ENCODE data around the gene ACAN. TPM values are rescaled to one million over a fixed set of nuclear protein-coding genes. Genes with fewer than 3 reads are reported as not detected.

The ACAN gene
- polyA plus RNA-seq, 1 donor: 0.16 TPM

GRCh38 chr15:88900309-88900981 lies 97.2 kb downstream of the ACAN start:
- DNase-seq: no peak
- Histone ChIP-seq H3K27me3 (ENCODE audit: control insufficient read depth, insufficient read depth, low read length) (peaks cover 4% of the 10 kb centered on the region), H3K36me3 (ENCODE audit: control insufficient read depth, insufficient read depth, low read length) (no peaks in the 10 kb centered on the region), H3K9me3 (ENCODE audit: control insufficient read depth, low read depth, low read length) (no peaks in the 10 kb centered on the region), H3K4me1 (ENCODE audit: control insufficient read depth, insufficient read depth, low read length) (peaks cover 8% of the 10 kb centered on the region), H3K27ac (ENCODE audit: low read length) (no peak overlapping the region), H3K4me3 (ENCODE audit: low read length) (no peak overlapping the region)
- WGBS (ENCODE audit: insufficient coverage, low lambda C conversion rate): no CpG with 5 or more reads among the region's 12 CpGs

DNA sequence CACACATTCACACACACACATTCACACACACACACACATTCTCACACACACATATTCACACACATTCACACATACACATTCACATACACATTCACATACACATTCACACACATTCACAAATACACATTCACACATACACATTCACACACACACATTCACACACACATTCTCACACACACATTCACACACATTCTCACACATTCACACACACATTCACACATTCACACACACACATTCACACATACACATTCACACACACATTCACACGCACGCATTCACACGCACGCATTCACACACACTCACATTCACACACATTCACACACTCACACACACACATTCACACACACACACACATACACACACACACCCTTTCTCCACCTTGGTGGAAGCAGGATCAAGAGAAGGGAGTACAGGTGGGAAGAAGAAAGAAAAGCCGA lies 97.8 kb downstream of the ACAN start:
- Histone ChIP-seq H3K27me3 (ENCODE audit: control insufficient read depth, insufficient read depth, low read length) (no peaks in the 10 kb centered on the region), H3K4me1 (ENCODE audit: control insufficient read depth, insufficient read depth, low read length) (peaks cover 8% of the 10 kb centered on the region), H3K36me3 (ENCODE audit: control insufficient read depth, insufficient read depth, low read length) (no peaks in the 10 kb centered on the region), H3K4me3 (ENCODE audit: low read length) (no peak overlapping the region), H3K27ac (ENCODE audit: low read length) (no peak overlapping the region), H3K9me3 (ENCODE audit: control insufficient read depth, low read depth, low read length) (no peaks in the 10 kb centered on the region)
- no peak for DNase-seq
- WGBS (ENCODE audit: insufficient coverage, low lambda C conversion rate): no CpG with 5 or more reads among the region's 5 CpGs

DNA sequence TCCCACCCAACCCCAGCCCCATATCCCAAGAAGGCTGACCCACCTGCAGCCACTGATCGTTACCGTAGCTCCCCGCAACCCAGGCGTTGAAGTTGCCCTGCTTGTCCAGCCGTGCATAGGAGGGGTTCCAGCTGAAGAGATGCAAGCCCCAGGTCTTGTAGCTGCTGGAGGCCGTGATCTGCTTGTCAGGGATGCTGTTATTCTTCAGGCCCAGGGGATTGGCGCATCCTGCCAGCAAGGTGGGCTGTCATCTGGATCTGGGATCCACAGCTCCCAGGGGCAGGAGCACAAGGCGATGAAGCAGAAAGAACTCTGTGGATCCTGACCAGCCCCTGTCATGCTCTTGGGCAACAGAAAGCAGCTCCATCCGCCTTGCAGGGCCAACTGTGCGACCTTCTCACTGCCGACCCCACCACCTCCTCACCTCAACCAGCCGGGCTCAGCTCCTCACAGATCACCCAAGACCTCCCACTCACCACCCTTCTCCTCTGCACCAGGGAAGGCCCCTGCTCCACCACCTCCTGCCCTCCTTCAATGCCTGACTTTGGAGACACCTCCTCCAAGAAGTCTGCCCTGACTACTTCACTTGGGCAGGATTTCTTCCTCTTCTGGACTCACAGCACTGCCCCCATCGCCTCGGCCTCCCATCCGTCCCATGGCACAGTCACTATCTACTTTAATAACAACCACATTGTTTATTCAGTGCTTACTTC lies 98.4 kb downstream of the ACAN start:
- peaks cover 8% of the 10 kb centered on the region for H3K4me1 ChIP-seq (ENCODE audit: control insufficient read depth, insufficient read depth, low read length)
- H3K27ac ChIP-seq (ENCODE audit: low read length): no peak overlapping the region
- DNase-seq: no peak
- H3K9me3 ChIP-seq (ENCODE audit: control insufficient read depth, low read depth, low read length): no peaks in the 10 kb centered on the region
- H3K4me3 ChIP-seq (ENCODE audit: low read length): no peak overlapping the region
- no peaks in the 10 kb centered on the region for H3K27me3 ChIP-seq (ENCODE audit: control insufficient read depth, insufficient read depth, low read length)
- WGBS (ENCODE audit: insufficient coverage, low lambda C conversion rate): no CpG with 5 or more reads among the region's 15 CpGs
- peaks cover 4% of the 10 kb centered on the region for H3K36me3 ChIP-seq (ENCODE audit: control insufficient read depth, insufficient read depth, low read length)

DNA sequence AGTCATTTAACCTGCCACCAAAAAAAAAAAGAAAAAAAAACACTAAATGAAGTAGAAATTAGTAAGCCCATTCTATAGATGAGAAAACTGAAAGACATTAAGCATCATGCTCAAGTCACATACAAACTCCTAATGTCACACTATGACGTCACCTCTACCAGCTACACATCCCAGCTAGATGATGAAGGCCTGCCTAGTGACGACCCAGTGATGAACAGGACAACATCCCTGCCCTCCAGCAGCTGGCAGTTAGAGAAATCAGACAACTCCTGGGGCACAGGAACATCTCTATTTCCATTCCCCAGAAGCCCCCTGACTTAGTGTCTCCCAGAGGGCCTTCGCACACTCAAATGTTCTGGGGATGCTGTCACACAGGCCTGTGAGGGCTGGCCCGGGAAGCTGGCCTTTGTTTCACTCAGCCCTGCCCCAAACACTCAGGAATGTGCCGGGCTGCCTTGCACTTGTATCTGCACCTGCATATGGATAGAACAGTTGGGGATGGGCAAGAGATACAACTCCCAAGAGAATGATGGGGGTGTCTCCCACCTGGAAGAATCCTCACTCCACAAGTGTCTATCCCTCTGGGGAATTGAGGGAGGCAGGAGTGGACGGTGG lies 99.1 kb downstream of the ACAN start:
- Histone ChIP-seq H3K27ac (ENCODE audit: low read length) (no peak overlapping the region), H3K9me3 (ENCODE audit: control insufficient read depth, low read depth, low read length) (no peaks in the 10 kb centered on the region), H3K4me3 (ENCODE audit: low read length) (no peak overlapping the region), H3K36me3 (ENCODE audit: control insufficient read depth, insufficient read depth, low read length) (peaks cover 4% of the 10 kb centered on the region), H3K4me1 (ENCODE audit: control insufficient read depth, insufficient read depth, low read length) (peaks cover 8% of the 10 kb centered on the region), H3K27me3 (ENCODE audit: control insufficient read depth, insufficient read depth, low read length) (no peaks in the 10 kb centered on the region)
- no CpG with 5 or more reads among the region's 6 CpGs for WGBS (ENCODE audit: insufficient coverage, low lambda C conversion rate)
- no peak for DNase-seq

DNA sequence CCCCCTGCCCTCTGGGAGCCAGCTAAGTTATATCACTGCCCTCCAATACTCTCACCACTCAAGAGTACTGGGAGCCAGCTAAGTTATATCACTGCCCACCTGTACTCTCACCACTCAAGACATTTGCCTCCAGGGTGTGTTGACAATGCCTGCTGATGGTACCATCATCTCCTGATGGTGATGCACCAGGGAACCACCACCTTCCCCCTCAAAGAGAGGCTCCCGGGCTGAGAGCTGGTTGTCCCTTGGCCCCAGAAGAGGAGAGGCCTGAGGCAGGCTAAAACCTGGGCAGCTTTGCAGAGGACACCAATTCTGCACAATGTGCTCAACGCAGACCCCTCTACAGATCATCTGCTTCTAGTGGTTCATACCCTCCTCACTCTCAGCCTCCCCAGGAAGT lies 99.6 kb downstream of the ACAN start:
- H3K27me3 ChIP-seq (ENCODE audit: control insufficient read depth, insufficient read depth, low read length): no peaks in the 10 kb centered on the region
- no CpG with 5 or more reads among the region's 2 CpGs for WGBS (ENCODE audit: insufficient coverage, low lambda C conversion rate)
- H3K4me1 ChIP-seq (ENCODE audit: control insufficient read depth, insufficient read depth, low read length): peaks cover 8% of the 10 kb centered on the region
- no peaks in the 10 kb centered on the region for H3K9me3 ChIP-seq (ENCODE audit: control insufficient read depth, low read depth, low read length)
- H3K4me3 ChIP-seq (ENCODE audit: low read length): no peak overlapping the region
- peaks cover 4% of the 10 kb centered on the region for H3K36me3 ChIP-seq (ENCODE audit: control insufficient read depth, insufficient read depth, low read length)
- DNase-seq: no peak
- H3K27ac ChIP-seq (ENCODE audit: low read length): no peak overlapping the region

GRCh38 chr15:88904257-88904623 lies 101.0 kb downstream of the ACAN start:
- Histone ChIP-seq H3K9me3 (ENCODE audit: control insufficient read depth, low read depth, low read length) (no peaks in the 10 kb centered on the region), H3K4me1 (ENCODE audit: control insufficient read depth, insufficient read depth, low read length) (peaks cover 8% of the 10 kb centered on the region), H3K4me3 (ENCODE audit: low read length) (no peak overlapping the region), H3K36me3 (ENCODE audit: control insufficient read depth, insufficient read depth, low read length) (peaks cover 4% of the 10 kb centered on the region), H3K27ac (ENCODE audit: low read length) (no peak overlapping the region), H3K27me3 (ENCODE audit: control insufficient read depth, insufficient read depth, low read length) (no peaks in the 10 kb centered on the region)
- WGBS (ENCODE audit: insufficient coverage, low lambda C conversion rate): no CpG with 5 or more reads among the region's 2 CpGs
- no peak for DNase-seq

DNA sequence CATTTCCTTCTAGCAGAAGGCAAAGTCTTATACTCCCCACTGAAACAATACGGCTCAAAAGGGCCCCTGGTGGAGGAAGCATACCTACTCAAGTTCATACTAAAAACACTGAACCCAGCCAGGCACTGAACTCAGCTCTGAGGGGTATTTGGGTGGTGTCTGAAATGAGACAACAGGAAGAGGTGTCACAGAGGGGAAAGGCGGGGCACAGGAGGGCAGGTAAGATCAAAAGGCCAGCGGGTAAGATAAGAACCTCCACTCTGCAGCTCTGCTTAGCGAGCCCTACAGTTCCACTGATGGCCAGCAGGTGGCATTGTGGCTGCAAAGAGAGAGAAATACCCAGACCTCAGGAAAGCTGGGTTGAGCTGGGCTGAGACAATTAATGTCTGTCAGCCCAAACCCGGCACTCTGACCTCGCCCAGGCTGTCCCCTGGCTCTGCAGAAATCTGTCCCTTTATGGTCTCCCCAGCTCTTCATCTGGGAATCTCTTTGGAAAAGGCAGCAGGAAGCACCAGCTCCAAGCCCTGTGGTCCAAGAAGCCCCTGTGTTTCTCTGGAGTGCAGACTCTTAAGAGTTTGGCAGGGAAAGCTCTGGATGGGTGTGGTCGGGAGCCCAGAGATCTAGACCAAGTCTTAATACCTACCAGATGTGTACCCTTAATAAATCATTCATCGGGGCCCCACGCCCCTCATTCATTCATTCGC lies 101.5 kb downstream of the ACAN start:
- WGBS (ENCODE audit: insufficient coverage, low lambda C conversion rate): no CpG with 5 or more reads among the region's 10 CpGs
- peak; percentile 84 for DNase-seq
- H3K9me3 ChIP-seq (ENCODE audit: control insufficient read depth, low read depth, low read length): no peaks in the 10 kb centered on the region
- no peaks in the 10 kb centered on the region for H3K27me3 ChIP-seq (ENCODE audit: control insufficient read depth, insufficient read depth, low read length)
- H3K4me3 ChIP-seq (ENCODE audit: low read length): no peak overlapping the region
- peaks cover 8% of the 10 kb centered on the region for H3K4me1 ChIP-seq (ENCODE audit: control insufficient read depth, insufficient read depth, low read length)
- H3K36me3 ChIP-seq (ENCODE audit: control insufficient read depth, insufficient read depth, low read length): peaks cover 4% of the 10 kb centered on the region
- no peak overlapping the region for H3K27ac ChIP-seq (ENCODE audit: low read length)

GRCh38 chr15:88905576-88905975 lies 102.3 kb downstream of the ACAN start:
- Histone ChIP-seq H3K27me3 (ENCODE audit: control insufficient read depth, insufficient read depth, low read length) (no peaks in the 10 kb centered on the region), H3K27ac (ENCODE audit: low read length) (no peak overlapping the region), H3K4me3 (ENCODE audit: low read length) (no peak overlapping the region), H3K4me1 (ENCODE audit: control insufficient read depth, insufficient read depth, low read length) (peaks cover 8% of the 10 kb centered on the region), H3K9me3 (ENCODE audit: control insufficient read depth, low read depth, low read length) (no peaks in the 10 kb centered on the region), H3K36me3 (ENCODE audit: control insufficient read depth, insufficient read depth, low read length) (peaks cover 4% of the 10 kb centered on the region)
- no peak for DNase-seq
- WGBS (ENCODE audit: insufficient coverage, low lambda C conversion rate): no CpG with 5 or more reads among the region's 11 CpGs

DNA sequence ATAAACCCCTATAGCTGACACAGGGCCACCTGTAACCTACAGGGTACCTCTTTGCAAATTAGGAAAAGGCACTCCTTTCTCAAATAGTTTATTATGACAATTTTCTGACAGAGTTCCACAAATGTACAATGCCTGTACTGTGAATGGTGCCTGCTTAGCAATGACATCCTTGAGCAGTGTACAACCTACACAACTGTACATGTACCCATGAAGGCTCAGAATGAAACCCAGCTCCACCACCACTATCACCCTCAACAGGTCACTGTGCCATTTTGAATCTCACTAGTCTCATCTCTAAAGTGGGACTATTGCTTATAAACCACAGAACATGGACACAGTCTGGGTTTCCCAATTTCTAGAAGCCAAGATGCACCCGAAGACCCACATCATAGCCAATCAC lies 102.9 kb downstream of the ACAN start:
- Histone ChIP-seq H3K27ac (ENCODE audit: low read length) (no peak overlapping the region), H3K27me3 (ENCODE audit: control insufficient read depth, insufficient read depth, low read length) (no peaks in the 10 kb centered on the region), H3K4me1 (ENCODE audit: control insufficient read depth, insufficient read depth, low read length) (peaks cover 8% of the 10 kb centered on the region), H3K36me3 (ENCODE audit: control insufficient read depth, insufficient read depth, low read length) (peaks cover 4% of the 10 kb centered on the region), H3K9me3 (ENCODE audit: control insufficient read depth, low read depth, low read length) (no peaks in the 10 kb centered on the region), H3K4me3 (ENCODE audit: low read length) (no peak overlapping the region)
- no peak for DNase-seq
- WGBS (ENCODE audit: insufficient coverage, low lambda C conversion rate): no CpG with 5 or more reads among the region's 1 CpG

GRCh38 chr15:88906551-88906950 lies 103.3 kb downstream of the ACAN start:
- no peak overlapping the region for H3K27ac ChIP-seq (ENCODE audit: low read length)
- peaks cover 8% of the 10 kb centered on the region for H3K4me1 ChIP-seq (ENCODE audit: control insufficient read depth, insufficient read depth, low read length)
- H3K9me3 ChIP-seq (ENCODE audit: control insufficient read depth, low read depth, low read length): no peaks in the 10 kb centered on the region
- peaks cover 4% of the 10 kb centered on the region for H3K36me3 ChIP-seq (ENCODE audit: control insufficient read depth, insufficient read depth, low read length)
- no peaks in the 10 kb centered on the region for H3K27me3 ChIP-seq (ENCODE audit: control insufficient read depth, insufficient read depth, low read length)
- no CpG with 5 or more reads among the region's 7 CpGs for WGBS (ENCODE audit: insufficient coverage, low lambda C conversion rate)
- no peak for DNase-seq
- no peak overlapping the region for H3K4me3 ChIP-seq (ENCODE audit: low read length)

All from large intestine (tissue), 3 donors.